ENCODE measurements around the gene ELMO1. TPM values are rescaled to one million over a fixed set of nuclear protein-coding genes. Genes with fewer than 3 reads are reported as not detected.
A peak's percentile ranks its signal among the peaks of the same experiment; 100 is the strongest.

Gene ELMO1
- polyA plus RNA-seq, 1 experiment = not detected

DNA sequence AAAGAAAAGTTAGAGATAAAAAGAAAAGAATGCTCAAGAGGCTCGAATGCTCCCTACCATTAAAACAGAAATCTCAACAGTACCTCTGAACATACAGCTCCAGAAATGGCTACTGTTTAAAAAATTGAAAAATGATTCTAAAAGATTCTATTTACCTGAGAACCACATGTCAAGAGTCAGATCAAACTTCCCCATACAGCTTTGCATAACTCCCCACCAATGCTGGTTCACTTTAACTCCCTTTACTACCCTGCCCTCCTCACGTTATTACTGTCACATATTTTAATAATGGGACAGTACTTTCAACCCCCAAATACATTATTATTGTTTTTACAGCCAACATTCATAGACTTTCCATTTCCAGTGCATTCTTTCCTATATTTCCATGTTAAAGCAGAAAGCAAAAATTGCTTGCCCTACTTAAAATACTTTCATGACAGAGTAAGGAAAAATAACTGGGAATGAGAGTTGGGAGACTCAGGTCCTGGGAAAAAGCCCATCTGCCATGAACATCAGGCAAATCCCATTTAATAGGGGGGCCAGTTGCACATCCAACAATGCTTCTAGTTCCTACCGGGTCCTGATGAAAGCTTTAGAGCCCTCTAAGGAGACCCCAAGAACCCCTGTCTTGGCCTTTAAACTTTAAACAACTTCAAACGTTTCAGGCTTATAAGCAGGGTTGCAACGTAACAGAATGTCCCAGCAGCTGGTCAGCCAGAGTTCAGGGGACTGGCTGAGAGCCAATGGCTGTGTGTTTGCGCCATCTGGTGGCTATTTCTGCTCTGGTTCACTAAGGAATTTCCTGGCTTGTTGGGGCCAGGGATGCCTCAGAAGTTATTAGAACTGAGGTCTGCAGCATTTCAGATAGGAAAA, 247.4 kb downstream of the ELMO1 start:
- Histone ChIP-seq H3K27me3 (ENCODE audit: control insufficient read depth, insufficient read depth, low read length) (no peaks in the 10 kb centered on the region), H3K36me3 (ENCODE audit: control insufficient read depth, insufficient read depth, low read length) (no peaks in the 10 kb centered on the region), H3K4me3 (ENCODE audit: low read depth, low read length) (no peak overlapping the region)
- ChIA-PET POLR2A (no interaction called here), CTCF (interaction anchor here (0.6 to 6.1 kb wide), 25 partner anchors 8 to 1118 kb away, joined by 3 to 92 read pairs (median 3); no protein-coding TSS in a partner anchor)
- TF ChIP-seq, protein P1, sequence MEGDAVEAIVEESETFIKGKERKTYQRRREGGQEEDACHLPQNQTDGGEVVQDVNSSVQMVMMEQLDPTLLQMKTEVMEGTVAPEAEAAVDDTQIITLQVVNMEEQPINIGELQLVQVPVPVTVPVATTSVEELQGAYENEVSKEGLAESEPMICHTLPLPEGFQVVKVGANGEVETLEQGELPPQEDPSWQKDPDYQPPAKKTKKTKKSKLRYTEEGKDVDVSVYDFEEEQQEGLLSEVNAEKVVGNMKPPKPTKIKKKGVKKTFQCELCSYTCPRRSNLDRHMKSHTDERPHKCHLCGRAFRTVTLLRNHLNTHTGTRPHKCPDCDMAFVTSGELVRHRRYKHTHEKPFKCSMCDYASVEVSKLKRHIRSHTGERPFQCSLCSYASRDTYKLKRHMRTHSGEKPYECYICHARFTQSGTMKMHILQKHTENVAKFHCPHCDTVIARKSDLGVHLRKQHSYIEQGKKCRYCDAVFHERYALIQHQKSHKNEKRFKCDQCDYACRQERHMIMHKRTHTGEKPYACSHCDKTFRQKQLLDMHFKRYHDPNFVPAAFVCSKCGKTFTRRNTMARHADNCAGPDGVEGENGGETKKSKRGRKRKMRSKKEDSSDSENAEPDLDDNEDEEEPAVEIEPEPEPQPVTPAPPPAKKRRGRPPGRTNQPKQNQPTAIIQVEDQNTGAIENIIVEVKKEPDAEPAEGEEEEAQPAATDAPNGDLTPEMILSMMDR (IDR thresholded peaks at IDR 0.05; ENCODE audit: insufficient read depth, low read depth, low read length) = peak; percentile 83
- no peak for DNase-seq (ENCODE audit: low read depth)

GRCh38 chr7:37198906-37199485, 249.7 kb downstream of the ELMO1 start:
- TF ChIP-seq, protein P1 (IDR thresholded peaks at IDR 0.05; ENCODE audit: insufficient read depth, low read depth, low read length) = peak; percentile 92
- Histone ChIP-seq H3K27me3 (ENCODE audit: control insufficient read depth, insufficient read depth, low read length) (no peaks in the 10 kb centered on the region), H3K4me3 (ENCODE audit: low read depth, low read length) (no peak overlapping the region), H3K36me3 (ENCODE audit: control insufficient read depth, insufficient read depth, low read length) (no peaks in the 10 kb centered on the region)
- ChIA-PET POLR2A (no interaction called here), CTCF (interaction anchor here (0.6 to 6.3 kb wide), 26 partner anchors 9 to 1087 kb away, joined by 3 to 92 read pairs (median 4); no protein-coding TSS in a partner anchor)
- DNase-seq (ENCODE audit: low read depth) = no peak

GRCh38 chr7:37198041-37198905, 250.4 kb downstream of the ELMO1 start:
- POLR2A ChIA-PET = no interaction called here
- Histone ChIP-seq H3K36me3 (ENCODE audit: control insufficient read depth, insufficient read depth, low read length) (no peaks in the 10 kb centered on the region), H3K4me3 (ENCODE audit: low read depth, low read length) (no peak overlapping the region), H3K27me3 (ENCODE audit: control insufficient read depth, insufficient read depth, low read length) (no peaks in the 10 kb centered on the region)
- no peak for DNase-seq (ENCODE audit: low read depth)
- CTCF ChIA-PET = interaction anchor here (0.6 to 6.3 kb wide), 23 partner anchors 9 to 1087 kb away, joined by 3 to 92 read pairs (median 4); no protein-coding TSS in a partner anchor
- TF ChIP-seq, protein P1 (IDR thresholded peaks at IDR 0.05; ENCODE audit: insufficient read depth, low read depth, low read length) = no peak

DNA sequence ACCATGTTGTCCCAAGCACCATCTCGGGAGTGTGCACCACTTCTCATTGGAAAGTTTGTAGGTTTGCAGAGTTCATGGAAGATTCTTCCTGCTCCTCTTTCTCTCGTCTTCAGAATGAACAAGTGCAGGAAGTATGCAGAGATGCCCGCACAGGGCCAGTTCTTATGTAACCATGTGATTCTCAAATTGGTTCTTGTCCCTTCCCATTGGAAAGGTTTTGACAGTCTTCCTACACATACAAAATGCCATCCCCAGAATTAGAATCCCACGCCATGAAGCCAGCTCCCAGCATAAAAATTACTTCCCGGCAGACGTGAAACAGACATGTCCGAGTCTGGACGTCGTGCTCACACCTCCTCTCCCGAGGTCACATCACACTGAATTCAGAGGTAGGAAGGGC, 251.6 kb downstream of the ELMO1 start:
- ChIA-PET POLR2A (no interaction called here), CTCF (interaction anchor here (0.8 to 6.3 kb wide), 5 partner anchors 15 to 756 kb away, joined by 3 to 30 read pairs (median 4); no protein-coding TSS in a partner anchor)
- no peak for DNase-seq (ENCODE audit: low read depth)
- no peaks in the 10 kb centered on the region for H3K27me3 ChIP-seq (ENCODE audit: control insufficient read depth, insufficient read depth, low read length)
- TF ChIP-seq, protein P1 (IDR thresholded peaks at IDR 0.05; ENCODE audit: insufficient read depth, low read depth, low read length) = no peak
- no peak overlapping the region for H3K4me3 ChIP-seq (ENCODE audit: low read depth, low read length)
- no peaks in the 10 kb centered on the region for H3K36me3 ChIP-seq (ENCODE audit: control insufficient read depth, insufficient read depth, low read length)

Measured in BJ (cell line).